ENCODE measurements around the gene USP3. TPM values are rescaled to one million over a fixed set of nuclear protein-coding genes. Genes with fewer than 3 reads are reported as not detected.

USP3 gene
- total and polyA plus RNA-seq, 10 donors: 29.5 to 136 (median 95.0) TPM

DNA sequence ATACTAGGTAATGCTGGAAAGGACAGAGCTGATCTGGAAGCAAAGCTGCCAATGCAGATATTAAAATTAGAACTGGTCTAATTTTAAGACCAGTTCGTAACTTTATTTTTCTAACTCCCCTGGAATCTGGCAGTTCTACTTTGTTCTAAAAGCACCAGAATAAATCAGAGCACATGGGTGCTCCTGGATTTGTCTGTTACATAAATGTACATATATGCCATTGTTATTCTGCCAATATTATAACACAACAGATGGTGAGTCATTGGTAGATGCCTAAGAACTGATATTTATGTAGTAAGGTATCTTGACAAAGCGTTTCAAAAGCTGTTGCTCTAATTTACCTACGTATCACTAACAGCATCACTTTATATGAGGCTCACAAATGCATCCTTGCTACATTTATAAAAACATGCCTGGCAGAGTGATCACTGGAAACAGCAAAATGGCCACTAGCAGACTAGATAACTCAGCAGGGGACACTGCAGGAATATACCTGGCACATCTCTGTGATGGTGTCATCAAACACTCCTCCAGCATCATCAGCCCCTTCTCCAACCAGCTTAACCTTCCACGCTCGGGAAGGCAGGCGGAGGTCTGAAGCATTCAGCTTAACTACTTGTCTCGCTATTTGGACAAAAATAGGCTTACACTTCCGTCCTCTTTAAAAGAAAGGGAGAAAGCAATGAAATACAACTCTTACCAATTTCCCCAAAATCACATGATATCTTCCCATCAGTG, 119.0 kb downstream of the USP3 start:
- H3K4me1 ChIP-seq: no peaks in the 10 kb centered on the region
- DNase-seq: no peak
- TF ChIP-seq POLR2A (IDR thresholded peaks at IDR 0.05) (no peak), POLR2AphosphoS5 (IDR thresholded peaks at IDR 0.05) (no peak)
- TF ChIP-seq, protein P1, sequence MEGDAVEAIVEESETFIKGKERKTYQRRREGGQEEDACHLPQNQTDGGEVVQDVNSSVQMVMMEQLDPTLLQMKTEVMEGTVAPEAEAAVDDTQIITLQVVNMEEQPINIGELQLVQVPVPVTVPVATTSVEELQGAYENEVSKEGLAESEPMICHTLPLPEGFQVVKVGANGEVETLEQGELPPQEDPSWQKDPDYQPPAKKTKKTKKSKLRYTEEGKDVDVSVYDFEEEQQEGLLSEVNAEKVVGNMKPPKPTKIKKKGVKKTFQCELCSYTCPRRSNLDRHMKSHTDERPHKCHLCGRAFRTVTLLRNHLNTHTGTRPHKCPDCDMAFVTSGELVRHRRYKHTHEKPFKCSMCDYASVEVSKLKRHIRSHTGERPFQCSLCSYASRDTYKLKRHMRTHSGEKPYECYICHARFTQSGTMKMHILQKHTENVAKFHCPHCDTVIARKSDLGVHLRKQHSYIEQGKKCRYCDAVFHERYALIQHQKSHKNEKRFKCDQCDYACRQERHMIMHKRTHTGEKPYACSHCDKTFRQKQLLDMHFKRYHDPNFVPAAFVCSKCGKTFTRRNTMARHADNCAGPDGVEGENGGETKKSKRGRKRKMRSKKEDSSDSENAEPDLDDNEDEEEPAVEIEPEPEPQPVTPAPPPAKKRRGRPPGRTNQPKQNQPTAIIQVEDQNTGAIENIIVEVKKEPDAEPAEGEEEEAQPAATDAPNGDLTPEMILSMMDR (IDR thresholded peaks at IDR 0.05 in 8 of 11, conservative IDR thresholded peaks at IDR 0.05 in 3 of 11): no peak
- no peaks in the 10 kb centered on the region for H3K27me3 ChIP-seq (replicated peaks in 1 of 7)
- intact Hi-C loops (cut with DNase I; ENCODE audit: low total_unique reads): no loop called here
- WGBS, 5 donors: 94 to 98% (median 96%) methylated on average over 8 of the region's 8 CpGs
- no peak overlapping the region for H3K4me3 ChIP-seq
- peaks cover 4 to 73% (median 68%) of the 10 kb centered on the region in 6 donors for H3K36me3 ChIP-seq
- no peaks in the 10 kb centered on the region for H3K9me3 ChIP-seq
- H3K27ac ChIP-seq: no peak overlapping the region

DNA sequence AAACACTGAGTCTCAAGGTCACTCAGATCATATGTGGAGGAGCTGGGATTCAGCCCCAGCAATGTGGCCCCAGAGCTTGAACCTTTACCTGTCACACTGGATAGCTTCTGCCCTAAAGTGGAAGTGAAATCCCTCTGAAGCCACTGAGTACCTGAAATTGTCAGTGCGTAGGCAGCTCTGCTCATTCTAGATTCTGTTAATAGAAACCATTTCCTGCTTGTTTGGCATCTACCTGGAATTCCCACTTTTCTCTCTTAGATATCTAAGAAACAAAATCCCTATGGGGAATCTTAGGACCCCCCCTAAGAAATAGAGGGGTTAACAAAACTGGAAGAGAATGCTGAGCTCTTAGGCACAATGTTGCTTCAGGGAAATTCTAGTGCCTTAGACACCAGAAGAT, 122.6 kb downstream of the USP3 start:
- Histone ChIP-seq H3K4me1 (no peaks in the 10 kb centered on the region), H3K9me3 (no peaks in the 10 kb centered on the region), H3K4me3 (no peak overlapping the region), H3K27me3 (replicated peaks in 1 of 7) (no peaks in the 10 kb centered on the region), H3K27ac (peak overlapping the region in 1 of 8 donors; percentile 18), H3K36me3 (peaks cover 4 to 100% (median 99%) of the 10 kb centered on the region in 6 donors)
- TF ChIP-seq POLR2AphosphoS5 (IDR thresholded peaks at IDR 0.05) (no peak), POLR2A (IDR thresholded peaks at IDR 0.05) (no peak)
- TF ChIP-seq, protein P1 (IDR thresholded peaks at IDR 0.05 in 8 of 11, conservative IDR thresholded peaks at IDR 0.05 in 3 of 11): no peak
- 77 to 100% (median 90%) methylated on average over 1 of the region's 1 CpG for WGBS, 5 donors
- intact Hi-C loops (cut with DNase I; ENCODE audit: low total_unique reads): no loop called here
- no peak for DNase-seq

DNA sequence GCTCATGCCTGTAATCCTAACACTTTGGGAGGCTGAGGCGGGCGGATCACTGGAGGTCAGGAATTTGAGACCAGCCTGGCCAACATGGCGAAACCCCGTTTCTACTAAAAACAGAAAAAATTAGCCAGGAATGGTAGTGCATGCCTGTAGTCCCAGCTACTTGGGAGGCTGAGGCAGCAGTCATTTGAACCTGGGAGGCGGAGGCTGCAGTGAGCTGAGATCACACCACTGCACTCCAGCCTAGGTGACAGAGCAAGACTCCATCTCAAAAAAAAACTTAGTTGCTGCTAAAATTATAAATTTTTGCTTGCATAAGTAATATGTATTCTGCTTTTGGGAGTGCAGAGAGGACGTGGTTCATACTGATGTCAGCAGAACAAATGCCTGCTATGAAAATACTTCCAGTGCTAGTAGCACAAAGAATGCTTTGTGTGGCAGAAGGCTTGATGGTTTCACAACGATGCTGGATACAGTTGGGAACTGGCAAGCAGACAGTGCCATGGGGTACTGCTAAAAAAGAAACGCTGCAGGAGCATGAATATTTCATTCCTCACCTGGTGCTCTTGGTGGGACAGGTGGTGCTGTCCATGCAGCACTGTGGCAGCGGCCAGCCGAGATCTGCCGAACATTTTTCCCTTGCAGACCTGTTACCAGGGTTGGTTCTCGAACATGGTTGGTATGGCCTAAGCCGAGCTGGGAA, 123.9 kb downstream of the USP3 start:
- intact Hi-C loops (cut with DNase I; ENCODE audit: low total_unique reads): no loop called here
- WGBS, 5 donors: 92 to 96% (median 94%) methylated on average over 13 of the region's 13 CpGs
- TF ChIP-seq POLR2AphosphoS5 (IDR thresholded peaks at IDR 0.05) (no peak), POLR2A (IDR thresholded peaks at IDR 0.05) (no peak)
- TF ChIP-seq, protein P1 (IDR thresholded peaks at IDR 0.05 in 8 of 11, conservative IDR thresholded peaks at IDR 0.05 in 3 of 11): no peak

More for the DNA sequence above, 123.9 kb downstream of the USP3 start:
- no peak for DNase-seq
- no peaks in the 10 kb centered on the region for H3K27me3 ChIP-seq (replicated peaks in 1 of 7)
- H3K4me3 ChIP-seq: no peak overlapping the region
- H3K36me3 ChIP-seq: peaks cover 4 to 100% (median 99%) of the 10 kb centered on the region in 6 donors
- peak overlapping the region in 1 of 8 donors; percentile 5 for H3K27ac ChIP-seq
- no peaks in the 10 kb centered on the region for H3K4me1 ChIP-seq
- no peaks in the 10 kb centered on the region for H3K9me3 ChIP-seq
